GM23248 (cell line): ENCODE measurements around the gene BLTP2. TPM values are rescaled to one million over a fixed set of nuclear protein-coding genes. Genes with fewer than 3 reads are reported as not detected.

Experiments
- DNase-seq: peaks from one replicate; pipeline ENCODE4 v3.0.0-alpha.2; 2015
- H2AFZ ChIP-seq: fragments of 200-600 bp; sonication (generic); 2 replicates; pipeline ENCODE4 v1.6.1; 2016; ENCODE audit warnings: antibody characterized with exemption
- H3F3A ChIP-seq: fragments of 200-600 bp; sonication (generic); 2 replicates; pipeline ENCODE4 v1.6.1; 2016; ENCODE audit warnings: mild to moderate bottlenecking, antibody characterized with exemption, mixed run types; ENCODE audit not compliant: insufficient read depth
- H3K27ac ChIP-seq: fragments of 200-600 bp; sonication (generic); 2 replicates; pipeline ENCODE4 v1.5.1; 2016; ENCODE audit warnings: mild to moderate bottlenecking
- H3K27me3 ChIP-seq: fragments of 200-600 bp; sonication (generic); replicated peaks from 2 replicates; pipeline ENCODE4 v1.6.1; 2016; ENCODE audit warnings: mild to moderate bottlenecking; ENCODE audit not compliant: insufficient read depth
- H3K36me3 ChIP-seq: fragments of 200-600 bp; sonication (generic); 2 replicates; pipeline ENCODE4 v1.6.1; 2016; ENCODE audit warnings: low read depth, mild to moderate bottlenecking
- H3K4me1 ChIP-seq: fragments of 200-600 bp; sonication (generic); 2 replicates; pipeline ENCODE4 v1.6.1; 2016; ENCODE audit warnings: mild to moderate bottlenecking; ENCODE audit not compliant: insufficient read depth
- H3K4me2 ChIP-seq: fragments of 200-600 bp; sonication (generic); one replicate; pipeline ENCODE4 v1.6.1; 2016; ENCODE audit warnings: mild to moderate bottlenecking; ENCODE audit not compliant: unreplicated experiment
- H3K4me3 ChIP-seq: fragments of 200-600 bp; sonication (generic); 2 replicates; pipeline ENCODE4 v1.5.1; 2016; ENCODE audit warnings: mild to moderate bottlenecking
- H3K79me2 ChIP-seq: fragments of 200-600 bp; sonication (generic); 2 replicates; pipeline ENCODE4 v1.6.1; 2016; ENCODE audit warnings: mild to moderate bottlenecking; ENCODE audit not compliant: insufficient read depth
- H3K9ac ChIP-seq: fragments of 200-600 bp; sonication (generic); 2 replicates; pipeline ENCODE4 v1.6.1; 2016; ENCODE audit warnings: mild to moderate bottlenecking
- H3K9me2 ChIP-seq: fragments of 200-600 bp; sonication (generic); 2 replicates; pipeline ENCODE4 v1.6.1; 2016; ENCODE audit warnings: mixed run types, mild to moderate bottlenecking, moderate library complexity; ENCODE audit not compliant: insufficient read depth
- H3K9me3 ChIP-seq: fragments of 200-600 bp; sonication (generic); one replicate; pipeline ENCODE4 v1.6.1; 2017; ENCODE audit warnings: low read depth
- H4K20me1 ChIP-seq: fragments of 200-600 bp; sonication (generic); 2 replicates; pipeline ENCODE4 v1.6.0; 2016; ENCODE audit not compliant: insufficient read depth
- EZH2 ChIP-seq: fragments of 200-600 bp; sonication (generic); IDR thresholded peaks from 2 replicates; pipeline ENCODE4 v1.6.1; 2018; ENCODE audit warnings: antibody characterized with exemption, mild to moderate bottlenecking; ENCODE audit not compliant: insufficient read depth, poor library complexity, severe bottlenecking
- EZH2phosphoT487 ChIP-seq: fragments of 200-600 bp; sonication (generic); IDR thresholded peaks from 2 replicates; pipeline ENCODE4 v1.6.1; 2018; ENCODE audit warnings: antibody characterized with exemption, moderate library complexity, mild to moderate bottlenecking, low read depth; ENCODE audit not compliant: insufficient read depth
- WGBS, 2 experiments: methylation state at CpG; one replicate each; pipeline ENCODE4 v1.1.6; 2015 to 2017; ENCODE audit warnings: low lambda C conversion rate in 2 of 2, low coverage in 1 of 2; ENCODE audit errors: missing lambda C conversion rate in 2 of 2; 5-methylcytosine and 5-hydroxymethylcytosine counted together
- in situ Hi-C: fragments of 300-500 bp; cut with MboI; formaldehyde crosslinking; loops from 2 replicates; pipeline ENCODE4 v1.15.0; 2020
- polyA plus RNA-seq: library from polyadenylated mRNA; unstranded; fragments of >200 nt; fragmentation: Nextera tagmentation; extraction: Ambion mirVana; gene quantifications from 2 replicates; pipeline ENCODE4 v1.2.1, GENCODE V29; 2016
- total RNA-seq: library from RNA; depleted of rRNA; stranded (reverse); fragments of >200 nt; shearing (Covaris generic); gene quantifications from 2 replicates; pipeline ENCODE4 v1.2.3, GENCODE V29; 2014

BLTP2 gene
- total and polyA plus RNA-seq, 2 experiments from 2014 or later, result 49.8 to 145 TPM

- DNase-seq, result peak; percentile 62
- Histone ChIP-seq H3F3A (0 out of 2 replicates have a peak, but pooled peaks cover 4% of the 10 kb centered on the region), H3K9me3 (no peaks in the 10 kb centered on the region), H3K4me2 (no peak overlapping the region), H3K27ac (no peak overlapping the region), H3K36me3 (no peaks in the 10 kb centered on the region), H3K4me3 (no peak overlapping the region), H3K9me2 (no peaks in the 10 kb centered on the region), H2AFZ (no peak overlapping the region), H3K9ac (no peak overlapping the region), H3K27me3 (no peaks in the 10 kb centered on the region), H4K20me1 (no peaks in the 10 kb centered on the region; the same call in 1 of the 2 replicates), H3K4me1 (peaks cover 9% of the 10 kb centered on the region), H3K79me2 (peaks cover 100% of the 10 kb centered on the region)
- WGBS, 2 experiments, result 63 to 65% methylated on average over 5 of the region's 5 CpGs
- TF ChIP-seq EZH2phosphoT487 (no peak), EZH2 (no peak)
- in situ Hi-C loops, result no loop called here
These were observed 12.8 kb upstream of the BLTP2 start for GRCh38 chr17:28657756-28658155.

DNA sequence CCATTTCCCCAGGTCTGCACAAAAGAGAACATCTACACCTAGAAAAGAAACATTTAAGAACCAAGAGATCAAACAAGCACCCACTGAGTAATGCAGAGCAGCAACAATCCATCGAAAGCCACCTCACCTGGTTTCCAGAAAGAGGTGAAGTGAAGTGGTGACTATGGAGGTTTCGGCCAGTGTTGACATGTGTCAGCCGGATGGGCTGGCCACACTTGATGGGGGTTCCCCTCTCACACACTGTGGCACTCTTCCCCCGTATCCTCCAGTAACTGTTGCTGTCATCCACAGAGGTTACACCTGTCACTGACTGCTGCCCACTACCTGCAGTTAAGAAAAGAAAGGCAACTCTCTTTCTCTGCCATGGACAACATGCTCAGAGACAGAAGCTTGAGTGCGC, 10.2 kb upstream of the BLTP2 start:
- 0 out of 2 replicates have a peak, but pooled peaks cover 7% of the 10 kb centered on the region for H3K36me3 ChIP-seq
- DNase-seq, result no peak
- no peak for TF ChIP-seq EZH2phosphoT487
- no peak for TF ChIP-seq EZH2
- no peaks in the 10 kb centered on the region for H3F3A ChIP-seq
- H3K9ac ChIP-seq, result no peak overlapping the region
- H3K27me3 ChIP-seq, result no peaks in the 10 kb centered on the region
- H4K20me1 ChIP-seq, result no peaks in the 10 kb centered on the region; the same call in 1 of the 2 replicates
- H3K4me3 ChIP-seq, result no peak overlapping the region
- peaks cover 95% of the 10 kb centered on the region for H3K79me2 ChIP-seq
- in situ Hi-C loops, result no loop called here
- WGBS, 2 experiments, result 97 to 99% methylated on average over 5 of the region's 5 CpGs
- no peaks in the 10 kb centered on the region for H3K9me3 ChIP-seq
- no peak overlapping the region for H3K4me2 ChIP-seq
- no peaks in the 10 kb centered on the region for H3K9me2 ChIP-seq
- H3K4me1 ChIP-seq, result no peaks in the 10 kb centered on the region; the same call in 1 of the 2 replicates
- no peak overlapping the region for H3K27ac ChIP-seq
- H2AFZ ChIP-seq, result no peak overlapping the region

DNA sequence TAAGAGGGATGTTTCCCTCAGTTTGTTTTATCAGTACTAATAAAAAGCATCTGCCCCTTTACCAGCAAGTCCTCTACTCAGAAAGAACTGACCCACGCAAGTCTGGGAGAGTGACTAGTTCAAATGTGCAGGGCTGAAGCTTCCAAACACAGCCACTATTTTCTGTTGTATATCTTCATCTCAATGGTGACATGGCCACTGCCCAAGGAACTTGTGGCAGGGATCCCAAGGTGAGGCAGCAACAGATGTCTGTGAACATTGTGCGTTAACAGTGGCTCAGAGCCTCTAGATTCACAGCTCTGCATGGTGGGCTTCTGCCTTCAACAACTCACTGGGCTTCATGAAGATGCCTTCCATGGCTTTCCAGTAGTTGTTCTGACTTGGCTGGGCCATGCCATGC, 3.7 kb upstream of the BLTP2 start:
- H3K36me3 ChIP-seq, result peaks cover 16% of the 10 kb centered on the region; the same call in 1 of the 2 replicates
- H4K20me1 ChIP-seq, result no peaks in the 10 kb centered on the region
- H3K79me2 ChIP-seq, result peaks cover 60% of the 10 kb centered on the region
- in situ Hi-C loops, result no loop called here
- TF ChIP-seq EZH2phosphoT487 (no peak), EZH2 (no peak)
- H3F3A ChIP-seq, result peaks cover 21% of the 10 kb centered on the region
- H3K4me2 ChIP-seq, result no peak overlapping the region
- WGBS, 2 experiments, result 96 to 97% methylated on average over 2 of the region's 2 CpGs
- no peak overlapping the region for H2AFZ ChIP-seq
- no peaks in the 10 kb centered on the region for H3K9me3 ChIP-seq
- H3K9ac ChIP-seq, result no peak overlapping the region
- DNase-seq, result no peak
- no peaks in the 10 kb centered on the region for H3K27me3 ChIP-seq
- H3K27ac ChIP-seq, result no peak overlapping the region
- peaks cover 12% of the 10 kb centered on the region for H3K4me1 ChIP-seq
- H3K4me3 ChIP-seq, result no peak overlapping the region
- no peaks in the 10 kb centered on the region for H3K9me2 ChIP-seq

DNA sequence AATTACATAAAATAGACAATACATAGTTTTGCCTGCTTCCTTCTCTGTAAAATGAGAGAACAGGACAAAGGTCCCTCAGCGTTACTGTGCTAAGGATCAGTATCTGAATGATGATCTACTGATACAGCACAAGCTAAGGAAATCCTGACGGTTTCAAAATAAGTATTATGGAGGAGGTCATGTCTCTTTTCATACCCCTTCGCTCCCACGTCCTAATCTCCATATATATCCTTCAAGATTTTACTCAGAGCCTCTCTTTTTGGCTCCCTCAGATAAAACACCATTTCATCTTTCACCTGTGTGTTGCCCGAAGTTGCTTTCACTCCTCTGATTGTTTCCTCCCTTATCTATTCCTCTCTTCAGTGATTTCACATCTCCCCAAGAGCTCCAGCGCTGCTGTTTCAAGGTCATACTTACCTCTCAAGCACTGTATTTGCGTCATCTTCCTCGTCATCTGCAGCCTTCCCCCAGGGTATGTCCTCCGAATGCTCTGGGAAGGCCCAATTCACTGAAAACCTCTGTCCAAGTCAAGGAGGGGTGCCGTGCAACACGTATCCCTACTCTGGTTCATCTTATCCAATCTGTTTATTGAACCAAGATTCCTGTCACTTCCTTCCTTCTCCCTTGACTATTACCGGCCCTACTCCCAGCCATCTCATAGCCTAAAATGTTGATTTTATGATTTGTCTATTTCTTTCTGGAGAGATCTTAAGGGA, 1.2 kb upstream of the BLTP2 start:
- TF ChIP-seq EZH2, result no peak
- no peak for TF ChIP-seq EZH2phosphoT487
- 60 to 62% methylated on average over 12 of the region's 12 CpGs for WGBS, 2 experiments
- H3K9me2 ChIP-seq, result no peaks in the 10 kb centered on the region

More for the DNA sequence above, 1.2 kb upstream of the BLTP2 start:
- peaks cover 26% of the 10 kb centered on the region; the same call in 1 of the 2 replicates for H3K36me3 ChIP-seq
- peak overlapping the region; percentile 72 for H3K4me2 ChIP-seq
- H3K4me3 ChIP-seq, result peak overlapping the region; percentile 77; the same call in 1 of the 2 replicates
- peak overlapping the region; percentile 66 for H3K27ac ChIP-seq
- peaks cover 14% of the 10 kb centered on the region for H3K4me1 ChIP-seq
- H3K9me3 ChIP-seq, result no peaks in the 10 kb centered on the region
- in situ Hi-C loops, result no loop called here
- peaks cover 21% of the 10 kb centered on the region for H3F3A ChIP-seq
- H3K79me2 ChIP-seq, result peaks cover 60% of the 10 kb centered on the region
- peak overlapping the region; percentile 88 for H2AFZ ChIP-seq
- H3K27me3 ChIP-seq, result no peaks in the 10 kb centered on the region
- H4K20me1 ChIP-seq, result no peaks in the 10 kb centered on the region
- DNase-seq, result peak; percentile 4
- peak overlapping the region; percentile 79 for H3K9ac ChIP-seq
